ENCODE measurements around the gene COL16A1.

Gene COL16A1

GRCh38 chr1:31609514-31610118 lies 94.2 kb downstream of the COL16A1 start:
- TF ChIP-seq POLR2A (IDR thresholded peaks at IDR 0.05; ENCODE audit: low read depth, low read length) (no peak), POU2F2 (IDR thresholded peaks at IDR 0.05; ENCODE audit: low read depth, low read length) (no peak), TAF1 (IDR thresholded peaks at IDR 0.05; ENCODE audit: low read depth, low read length) (no peak), SPI1 (IDR thresholded peaks at IDR 0.05; ENCODE audit: low read depth, low read length) (no peak), PAX5 (IDR thresholded peaks at IDR 0.05; ENCODE audit: insufficient read depth, low read length, severe bottlenecking) (no peak), POLR2AphosphoS5 (IDR thresholded peaks at IDR 0.05; ENCODE audit: low read depth, low read length) (no peak)
- DNase-seq (ENCODE audit: insufficient read length, low spot score) = no peak
- no peak for FAIRE-seq

GRCh38 chr1:31607360-31607759 lies 96.5 kb downstream of the COL16A1 start:
- no peak for DNase-seq (ENCODE audit: insufficient read length, low spot score)
- no peak for FAIRE-seq
- TF ChIP-seq POLR2AphosphoS5 (IDR thresholded peaks at IDR 0.05; ENCODE audit: low read depth, low read length) = no peak
- TF ChIP-seq TAF1 (IDR thresholded peaks at IDR 0.05; ENCODE audit: low read depth, low read length) = no peak
- no peak for TF ChIP-seq POU2F2 (IDR thresholded peaks at IDR 0.05; ENCODE audit: low read depth, low read length)
- TF ChIP-seq PAX5 (IDR thresholded peaks at IDR 0.05; ENCODE audit: insufficient read depth, low read length, severe bottlenecking) = no peak
- no peak for TF ChIP-seq POLR2A (IDR thresholded peaks at IDR 0.05; ENCODE audit: low read depth, low read length)
- no peak for TF ChIP-seq SPI1 (IDR thresholded peaks at IDR 0.05; ENCODE audit: low read depth, low read length)

GRCh38 chr1:31605908-31606427 lies 97.8 kb downstream of the COL16A1 start:
- TF ChIP-seq POLR2AphosphoS5 (IDR thresholded peaks at IDR 0.05; ENCODE audit: low read depth, low read length) (no peak), POLR2A (IDR thresholded peaks at IDR 0.05; ENCODE audit: low read depth, low read length) (no peak), PAX5 (IDR thresholded peaks at IDR 0.05; ENCODE audit: insufficient read depth, low read length, severe bottlenecking) (no peak), POU2F2 (IDR thresholded peaks at IDR 0.05; ENCODE audit: low read depth, low read length) (peak; percentile 99), SPI1 (IDR thresholded peaks at IDR 0.05; ENCODE audit: low read depth, low read length) (peak; percentile 98), TAF1 (IDR thresholded peaks at IDR 0.05; ENCODE audit: low read depth, low read length) (peak; percentile 45; the same call in 1 of the 2 replicates)

More at GRCh38 chr1:31605908-31606427, 97.8 kb downstream of the COL16A1 start:
- peak; percentile 97 for FAIRE-seq
- DNase-seq (ENCODE audit: insufficient read length, low spot score) = peak; percentile 64

All from GM12891 (cell line).